Parathyroid adenoma (tissue), 2 donors: ENCODE data around the gene PABPN1L.

Source experiments
- H2AFZ ChIP-seq: fragments of 300-600 bp; sonication (generic); one replicate; pipeline ENCODE4 v1.7.0; 2017; ENCODE audit warnings: antibody characterized with exemption, mild to moderate bottlenecking
- H3K27ac ChIP-seq: fragments of 300-600 bp; sonication (generic); one replicate; pipeline ENCODE4 v1.7.0; 2017
- H3K27me3 ChIP-seq: fragments of 300-600 bp; sonication (generic); one replicate; pipeline ENCODE4 v1.7.0; 2017; ENCODE audit warnings: low read length; ENCODE audit not compliant: control insufficient read depth, insufficient read depth
- H3K36me3 ChIP-seq: fragments of 300-600 bp; sonication (generic); one replicate; pipeline ENCODE4 v1.7.0; 2017; ENCODE audit warnings: low read length; ENCODE audit not compliant: control insufficient read depth, insufficient read depth
- H3K4me1 ChIP-seq: fragments of 300-600 bp; sonication (generic); one replicate; pipeline ENCODE4 v1.7.0; 2017; ENCODE audit warnings: control low read depth
- H3K4me2 ChIP-seq: fragments of 300-600 bp; sonication (generic); one replicate; pipeline ENCODE4 v1.7.0; 2017; ENCODE audit warnings: low read length
- H3K4me3 ChIP-seq: fragments of 300-600 bp; sonication (generic); one replicate; pipeline ENCODE4 v1.7.0; 2017; ENCODE audit warnings: low read depth, low read length
- H3K79me2 ChIP-seq: fragments of 300-600 bp; sonication (generic); one replicate; pipeline ENCODE4 v1.7.0; 2017; ENCODE audit warnings: control low read depth
- H3K9ac ChIP-seq: fragments of 300-600 bp; sonication (generic); one replicate; pipeline ENCODE4 v1.7.0; 2017; ENCODE audit warnings: mild to moderate bottlenecking
- H3K9me3 ChIP-seq: fragments of 300-600 bp; sonication (generic); one replicate; pipeline ENCODE4 v1.7.0; 2017; ENCODE audit warnings: low read length; ENCODE audit not compliant: control insufficient read depth
- CTCF ChIP-seq: fragments of 300-600 bp; sonication (generic); IDR thresholded peaks from one replicate; pipeline ENCODE4 v1.7.0; 2017; ENCODE audit warnings: antibody characterized with exemption, mild to moderate bottlenecking
- donor health status: primary hyperparathyroidism.

The PABPN1L gene

GRCh38 chr16:88837806-88838205 lies 28.7 kb downstream of the PABPN1L start:
- Histone ChIP-seq H2AFZ (no peak overlapping the region), H3K4me1 (no peaks in the 10 kb centered on the region), H3K27me3 (no peaks in the 10 kb centered on the region), H3K79me2 (no peaks in the 10 kb centered on the region), H3K4me3 (no peak overlapping the region), H3K27ac (no peak overlapping the region), H3K36me3 (no peaks in the 10 kb centered on the region), H3K4me2 (no peak overlapping the region), H3K9ac (no peak overlapping the region), H3K9me3 (no peaks in the 10 kb centered on the region)
- TF ChIP-seq CTCF = no peak

- no peaks in the 10 kb centered on the region for H3K4me1 ChIP-seq
- no peaks in the 10 kb centered on the region for H3K9me3 ChIP-seq
- H3K79me2 ChIP-seq = no peaks in the 10 kb centered on the region
- H3K27ac ChIP-seq = no peak overlapping the region
- H3K36me3 ChIP-seq = no peaks in the 10 kb centered on the region
- no peak for TF ChIP-seq CTCF
- no peaks in the 10 kb centered on the region for H3K27me3 ChIP-seq
- H2AFZ ChIP-seq = no peak overlapping the region
- H3K9ac ChIP-seq = no peak overlapping the region
- no peak overlapping the region for H3K4me3 ChIP-seq
- H3K4me2 ChIP-seq = no peak overlapping the region
Observed at GRCh38 chr16:88836791-88837190, 29.7 kb downstream of the PABPN1L start.

- Histone ChIP-seq H3K9ac (no peak overlapping the region), H3K27me3 (no peaks in the 10 kb centered on the region), H2AFZ (no peak overlapping the region), H3K36me3 (no peaks in the 10 kb centered on the region), H3K27ac (no peak overlapping the region), H3K4me2 (no peak overlapping the region), H3K79me2 (no peaks in the 10 kb centered on the region), H3K9me3 (no peaks in the 10 kb centered on the region), H3K4me3 (no peak overlapping the region), H3K4me1 (no peaks in the 10 kb centered on the region)
- no peak for TF ChIP-seq CTCF
Observed at GRCh38 chr16:88835818-88836217, 30.6 kb downstream of the PABPN1L start.

- H2AFZ ChIP-seq = no peak overlapping the region
- H3K9ac ChIP-seq = no peak overlapping the region
- H3K27ac ChIP-seq = no peak overlapping the region
- H3K4me3 ChIP-seq = no peak overlapping the region
- H3K27me3 ChIP-seq = no peaks in the 10 kb centered on the region
- TF ChIP-seq CTCF = no peak
- H3K4me1 ChIP-seq = no peaks in the 10 kb centered on the region
- H3K79me2 ChIP-seq = no peaks in the 10 kb centered on the region
- no peaks in the 10 kb centered on the region for H3K9me3 ChIP-seq
- H3K36me3 ChIP-seq = no peaks in the 10 kb centered on the region
- no peak overlapping the region for H3K4me2 ChIP-seq
Observed at GRCh38 chr16:88835383-88835782, 31.1 kb downstream of the PABPN1L start.

GRCh38 chr16:88834670-88835069 lies 31.8 kb downstream of the PABPN1L start:
- no peak overlapping the region for H3K4me3 ChIP-seq
- no peaks in the 10 kb centered on the region for H3K36me3 ChIP-seq
- H3K4me2 ChIP-seq = no peak overlapping the region
- no peak overlapping the region for H3K27ac ChIP-seq
- no peaks in the 10 kb centered on the region for H3K79me2 ChIP-seq
- H3K27me3 ChIP-seq = no peaks in the 10 kb centered on the region
- no peak for TF ChIP-seq CTCF
- H3K9me3 ChIP-seq = no peaks in the 10 kb centered on the region
- no peak overlapping the region for H2AFZ ChIP-seq
- no peaks in the 10 kb centered on the region for H3K4me1 ChIP-seq
- H3K9ac ChIP-seq = no peak overlapping the region
